ENCODE measurements around the gene CCDC33. TPM values are rescaled to one million over a fixed set of nuclear protein-coding genes. Genes with fewer than 3 reads are reported as not detected.

CCDC33 gene
- polyA plus RNA-seq, 1 of the 3 experiments (the other 2 are of a cell fraction): 4.0 TPM

- no peaks in the 10 kb centered on the region for H4K20me1 ChIP-seq (ENCODE audit: insufficient read depth)
- H3K9me3 ChIP-seq: no peaks in the 10 kb centered on the region
- H3F3A ChIP-seq (replicated peaks; ENCODE audit: insufficient read depth): peaks cover 16% of the 10 kb centered on the region
- H3K4me3 ChIP-seq (ENCODE audit: low read depth in 2 of 2, low read length in 1 of 2): no peak overlapping the region
- no peak for DNase-seq
- H3K79me2 ChIP-seq (ENCODE audit: insufficient read depth): no peaks in the 10 kb centered on the region
- CTCF ChIA-PET: interaction anchor here (0.8 to 1.2 kb wide), 2 partner anchors 11 to 97 kb away, joined by 3 to 4 read pairs; no protein-coding TSS in a partner anchor
- no peak overlapping the region for H2AFZ ChIP-seq (ENCODE audit: low read depth)
- H3K9ac ChIP-seq: no peak overlapping the region
- WGBS (ENCODE audit: low lambda C conversion rate): 83% methylated on average over 1 of the region's 1 CpG
- H3K27me3 ChIP-seq (ENCODE audit: insufficient read depth): no peaks in the 10 kb centered on the region
- H3K4me1 ChIP-seq (ENCODE audit: control insufficient read depth in 1 of 2, insufficient read depth in 2 of 2, low read depth in 1 of 2, low read length in 1 of 2): peaks cover 30 to 41% of the 10 kb centered on the region in 2 experiments
- H3K27ac ChIP-seq (ENCODE audit: low read depth in 2 of 2, low read length in 1 of 2): no peak overlapping the region
- TF ChIP-seq CTCF (IDR thresholded peaks at IDR 0.05): no peak
- TF ChIP-seq MEF2A (IDR thresholded peaks at IDR 0.05; ENCODE audit: borderline replicate concordance, low read depth): no peak
- TF ChIP-seq FOSL2 (IDR thresholded peaks at IDR 0.05; ENCODE audit: borderline replicate concordance, low read depth): no peak
- no peak for TF ChIP-seq TEAD4 (IDR thresholded peaks at IDR 0.05; ENCODE audit: borderline replicate concordance, insufficient read depth)
- no peak for TF ChIP-seq NFIC (IDR thresholded peaks at IDR 0.05; ENCODE audit: borderline replicate concordance)
- TF ChIP-seq USF1 (IDR thresholded peaks at IDR 0.05; ENCODE audit: borderline replicate concordance, low read depth): no peak
- H3K9me2 ChIP-seq: no peaks in the 10 kb centered on the region
- no peak overlapping the region for H3K4me2 ChIP-seq
- H3K36me3 ChIP-seq (replicated peaks in 1 of 2; ENCODE audit: control insufficient read depth in 1 of 2, insufficient read depth in 2 of 2, low read length in 1 of 2): no peaks in the 10 kb centered on the region
- POLR2A ChIA-PET: no interaction called here
Observed at GRCh38 chr15:74211656-74212055, 24.5 kb upstream of the CCDC33 start.

GRCh38 chr15:74212494-74212893, 23.6 kb upstream of the CCDC33 start:
- no peak for TF ChIP-seq EP300 (IDR thresholded peaks at IDR 0.05; ENCODE audit: borderline replicate concordance in 1 of 2, low read depth in 1 of 2, low read length in 1 of 2)
- TF ChIP-seq IRF3 (IDR thresholded peaks at IDR 0.05; ENCODE audit: low read depth, low read length): no peak
- TF ChIP-seq CHD2 (IDR thresholded peaks at IDR 0.05; ENCODE audit: low read length, partially characterized antibody): no peak
- TF ChIP-seq REST (IDR thresholded peaks at IDR 0.05; ENCODE audit: low read depth, low read length): no peak
- no peak for TF ChIP-seq GABPA (IDR thresholded peaks at IDR 0.05; ENCODE audit: low read depth)
- no peak for TF ChIP-seq RXRA (IDR thresholded peaks at IDR 0.05; ENCODE audit: borderline replicate concordance, low read depth)
- TF ChIP-seq FOXJ3 (CRISPR knock-in tag; IDR thresholded peaks at IDR 0.05): no peak
- no peak for TF ChIP-seq TEAD4 (IDR thresholded peaks at IDR 0.05; ENCODE audit: borderline replicate concordance, insufficient read depth)
- no peak for TF ChIP-seq RFX5 (IDR thresholded peaks at IDR 0.05; ENCODE audit: low read length)
- TF ChIP-seq MEF2A (IDR thresholded peaks at IDR 0.05; ENCODE audit: borderline replicate concordance, low read depth): no peak
- TF ChIP-seq ELF1 (IDR thresholded peaks at IDR 0.05): no peak
- TF ChIP-seq YY1 (IDR thresholded peaks at IDR 0.05; ENCODE audit: low read depth): no peak
- no peak for TF ChIP-seq SMC3 (IDR thresholded peaks at IDR 0.05; ENCODE audit: low read depth, low read length)
- Histone ChIP-seq H4K20me1 (ENCODE audit: insufficient read depth) (no peaks in the 10 kb centered on the region), H3K27me3 (ENCODE audit: insufficient read depth) (no peaks in the 10 kb centered on the region), H3F3A (replicated peaks; ENCODE audit: insufficient read depth) (peaks cover 12% of the 10 kb centered on the region), H3K4me1 (ENCODE audit: control insufficient read depth in 1 of 2, insufficient read depth in 2 of 2, low read depth in 1 of 2, low read length in 1 of 2) (peaks cover 30 to 33% of the 10 kb centered on the region in 2 experiments), H3K9ac (no peak overlapping the region), H3K4me2 (no peak overlapping the region), H3K36me3 (replicated peaks in 1 of 2; ENCODE audit: control insufficient read depth in 1 of 2, insufficient read depth in 2 of 2, low read length in 1 of 2) (no peaks in the 10 kb centered on the region), H3K9me2 (no peaks in the 10 kb centered on the region), H2AFZ (ENCODE audit: low read depth) (no peak overlapping the region), H3K4me3 (ENCODE audit: low read depth in 2 of 2, low read length in 1 of 2) (no peak overlapping the region), H3K79me2 (ENCODE audit: insufficient read depth) (no peaks in the 10 kb centered on the region), H3K27ac (ENCODE audit: low read depth in 2 of 2, low read length in 1 of 2) (no peak overlapping the region; a peak in 1 of 4 replicates), H3K9me3 (no peaks in the 10 kb centered on the region)
- DNase-seq: no peak
- WGBS (ENCODE audit: low lambda C conversion rate): 94% methylated on average over 9 of the region's 9 CpGs
- CTCF ChIA-PET: interaction anchor here (0.8 to 1.2 kb wide), 3 partner anchors 16 to 96 kb away, joined by 3 read pairs; no protein-coding TSS in a partner anchor
- POLR2A ChIA-PET: no interaction called here
